ENCODE results near the gene DET1.
"Not testable (repeated sequence)": the region's sequence is repeated elsewhere in the genome, so short reads cannot be mapped to it uniquely, and the experiment has no call there.

Gene DET1

DNA sequence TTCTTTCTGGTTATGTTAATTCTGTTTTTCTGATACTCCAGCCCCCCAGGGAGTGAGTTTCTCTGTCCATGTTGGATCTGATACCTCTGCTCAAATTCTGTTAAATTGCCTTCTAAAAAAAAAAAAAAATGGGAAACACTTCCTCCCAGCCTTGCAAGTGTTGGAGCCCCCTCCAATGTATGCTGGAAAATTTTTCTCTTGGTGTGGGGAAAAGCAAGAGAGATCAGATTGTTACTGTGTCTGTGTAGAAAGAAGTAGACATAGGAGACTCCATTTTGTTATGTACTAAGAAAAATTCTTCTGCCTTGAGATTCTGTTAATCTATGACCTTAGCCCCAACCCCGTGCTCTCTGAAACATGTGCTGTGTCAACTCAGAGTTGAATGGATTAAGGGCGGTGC, 6.1 kb downstream of the DET1 start:
- not testable (repeated sequence) for DNase-seq

GRCh38 chr15:88539441-88539840, 7.0 kb downstream of the DET1 start:
- no peak for DNase-seq

GRCh38 chr15:88538972-88539371, 7.5 kb downstream of the DET1 start:
- no peak for DNase-seq

DNA sequence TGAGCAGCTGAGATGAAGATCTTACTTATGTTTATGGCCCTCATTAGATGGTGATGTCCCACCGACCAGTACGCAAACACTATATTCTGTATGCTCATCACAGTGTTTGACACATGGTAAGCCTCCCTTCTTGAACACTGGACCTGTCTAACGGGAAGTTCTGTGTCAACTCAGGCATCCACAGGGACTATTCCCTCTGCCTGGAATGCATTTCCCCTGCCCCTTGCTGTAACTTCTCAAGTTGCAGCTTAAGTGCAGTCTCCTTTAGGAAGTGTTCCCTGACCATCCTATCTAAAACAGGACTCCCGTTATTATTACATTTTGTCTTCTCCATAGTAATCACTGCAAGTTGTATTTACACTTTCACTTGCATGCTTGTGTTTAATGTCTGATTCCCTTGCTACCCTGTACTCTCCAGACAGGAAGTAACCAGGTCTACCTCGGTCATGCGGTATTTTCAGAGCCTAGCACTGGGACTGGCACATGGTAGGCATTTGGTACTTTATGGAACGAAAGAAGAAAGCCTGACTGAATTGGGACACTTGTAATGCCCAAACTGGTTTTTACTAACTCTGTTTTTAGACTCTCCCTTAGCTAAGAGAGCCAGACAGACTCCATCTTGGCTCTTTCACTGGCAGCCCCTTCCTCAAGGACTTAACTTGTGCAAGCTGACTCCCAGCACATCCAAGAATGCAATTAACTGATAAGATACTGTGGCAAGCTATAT, 8.7 kb downstream of the DET1 start:
- no peak for DNase-seq

DNA sequence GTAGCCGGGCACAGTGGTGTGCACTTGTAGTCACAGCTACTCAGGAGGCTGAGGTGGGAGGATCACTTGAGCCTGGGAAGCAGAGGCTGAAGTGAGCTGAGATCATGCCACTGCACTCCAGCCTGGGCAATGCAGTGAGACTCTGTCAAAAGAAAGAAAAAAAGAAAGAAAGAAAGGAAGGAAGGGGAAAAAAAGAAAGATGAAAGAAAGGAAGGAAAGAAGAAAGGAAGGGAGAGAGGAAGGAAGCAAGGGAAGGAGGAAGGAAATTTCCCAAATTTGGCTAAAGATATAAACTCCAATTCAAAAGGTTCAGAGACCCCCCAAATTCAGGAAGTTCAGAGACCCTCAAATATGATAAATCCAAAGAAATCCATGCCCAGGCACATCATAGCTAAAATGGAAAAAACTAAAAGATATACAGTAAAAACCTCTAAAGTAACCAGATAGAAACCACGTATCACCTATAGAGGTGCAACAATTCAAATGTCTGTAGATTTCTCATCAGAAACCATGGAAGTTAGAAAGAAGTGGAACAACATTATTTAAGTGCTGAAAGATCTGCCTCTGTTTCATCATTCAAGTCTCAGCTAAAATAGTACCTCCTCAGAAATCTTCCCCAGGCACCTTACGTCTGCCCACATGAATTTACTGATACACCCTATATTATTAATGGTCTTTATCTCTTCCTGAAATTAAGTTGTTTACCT, 10.7 kb downstream of the DET1 start:
- no peak for DNase-seq

- peak; percentile 22 for DNase-seq
These were observed 11.4 kb downstream of the DET1 start for GRCh38 chr15:88535100-88535499.

- no peak for DNase-seq
These were observed 13.1 kb downstream of the DET1 start for GRCh38 chr15:88533376-88533775.

DNA sequence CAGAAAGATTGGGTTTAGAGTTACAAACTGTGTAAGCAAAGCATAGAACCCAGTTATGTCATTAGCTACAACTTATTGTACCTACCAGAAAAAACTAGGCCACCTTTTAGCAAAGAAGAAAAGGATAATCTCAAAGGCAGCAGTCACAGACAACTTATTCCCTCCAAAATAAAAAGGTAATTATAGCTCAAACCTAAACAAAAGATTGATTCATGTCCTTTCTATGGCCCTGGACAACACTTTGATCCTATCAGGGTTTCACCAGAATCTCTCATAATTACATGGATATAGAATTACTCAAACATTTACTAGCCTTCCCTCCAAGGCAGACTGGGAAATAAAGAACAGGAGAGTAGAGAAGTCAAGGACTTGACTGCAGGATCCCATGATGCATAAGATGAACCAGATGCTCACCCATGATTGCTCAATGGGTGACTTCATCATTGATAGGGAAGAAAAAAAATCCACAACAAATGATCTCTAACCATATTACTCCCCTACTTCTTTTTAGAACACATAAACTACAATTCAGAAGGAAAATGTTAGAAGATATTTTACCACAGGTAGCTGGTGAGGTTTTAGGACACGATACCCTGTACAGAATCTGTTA, 17.4 kb downstream of the DET1 start:
- no peak for DNase-seq

GRCh38 chr15:88526247-88526879, 20.1 kb downstream of the DET1 start:
- DNase-seq, result no peak

- DNase-seq, result no peak
These were observed 21.1 kb downstream of the DET1 start for GRCh38 chr15:88525418-88525817.

- DNase-seq, result not testable (repeated sequence)
These were observed 22.4 kb downstream of the DET1 start for GRCh38 chr15:88524094-88524493.

GRCh38 chr15:88518903-88519302, 27.6 kb downstream of the DET1 start:
- no peak for DNase-seq

DNA sequence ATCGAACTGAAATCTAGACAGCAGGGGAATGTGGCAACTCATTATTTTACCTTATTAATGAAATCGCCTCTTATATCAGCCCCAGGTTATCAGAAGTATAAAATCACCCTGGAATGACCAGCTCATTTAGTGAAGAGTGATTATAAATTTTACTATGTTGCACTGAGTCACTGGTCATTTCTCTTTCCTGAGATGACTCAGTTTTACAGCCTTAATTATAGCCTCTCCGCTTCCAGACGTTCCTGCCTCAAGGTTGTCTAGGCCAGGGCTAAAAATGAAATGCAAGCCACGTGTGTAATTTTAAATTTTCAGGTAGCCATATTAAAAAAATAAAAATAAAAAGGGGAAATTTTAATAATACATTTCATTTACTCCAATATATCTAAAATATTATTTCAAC, 33.3 kb downstream of the DET1 start:
- no peak for DNase-seq

GRCh38 chr15:88512601-88513000, 33.9 kb downstream of the DET1 start:
- no peak for DNase-seq

DNA sequence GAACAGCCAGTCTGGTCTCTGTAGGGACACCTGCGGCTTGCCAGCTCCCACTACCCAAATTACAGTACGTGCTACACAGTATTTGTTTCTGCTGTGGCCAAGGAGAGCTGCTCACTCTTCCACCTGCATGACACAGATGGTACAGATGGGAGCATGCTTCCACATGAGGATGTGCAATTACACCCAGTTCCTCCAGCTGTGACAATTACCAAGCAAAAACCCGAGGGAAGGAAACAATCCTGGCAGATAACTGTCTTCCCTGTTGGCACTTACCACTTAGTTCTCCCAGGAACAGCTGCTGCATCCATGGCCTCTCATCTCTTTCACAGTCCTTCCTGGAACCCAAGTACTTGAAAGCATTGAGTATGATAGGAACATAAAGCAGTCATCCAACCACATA, 34.4 kb downstream of the DET1 start:
- no peak for DNase-seq

GRCh38 chr15:88511161-88511560, 35.3 kb downstream of the DET1 start:
- no peak for DNase-seq

GRCh38 chr15:88509964-88510363, 36.5 kb downstream of the DET1 start:
- DNase-seq, result no peak

DNA sequence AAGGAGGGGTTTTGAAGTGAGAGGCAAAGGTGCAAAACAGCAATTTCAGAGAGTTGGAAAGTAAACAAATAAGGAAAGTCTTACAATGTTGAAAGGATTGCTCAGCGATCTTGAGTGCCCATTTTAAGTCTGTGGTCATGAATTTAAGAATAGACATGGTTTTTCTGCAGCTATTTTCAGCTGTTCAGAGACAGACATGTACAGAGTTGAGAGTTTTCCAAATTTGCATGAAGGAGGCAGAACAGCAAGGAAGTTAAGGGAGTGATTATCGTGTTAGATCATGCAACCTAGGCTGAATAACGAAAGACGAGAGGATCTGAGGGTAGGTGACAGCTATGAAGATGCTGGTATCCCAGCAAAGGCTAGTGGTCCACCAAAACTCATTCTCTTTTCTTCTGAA, 37.2 kb downstream of the DET1 start:
- DNase-seq, result no peak

GRCh38 chr15:88506628-88507027, 39.9 kb downstream of the DET1 start:
- DNase-seq, result no peak

DNA sequence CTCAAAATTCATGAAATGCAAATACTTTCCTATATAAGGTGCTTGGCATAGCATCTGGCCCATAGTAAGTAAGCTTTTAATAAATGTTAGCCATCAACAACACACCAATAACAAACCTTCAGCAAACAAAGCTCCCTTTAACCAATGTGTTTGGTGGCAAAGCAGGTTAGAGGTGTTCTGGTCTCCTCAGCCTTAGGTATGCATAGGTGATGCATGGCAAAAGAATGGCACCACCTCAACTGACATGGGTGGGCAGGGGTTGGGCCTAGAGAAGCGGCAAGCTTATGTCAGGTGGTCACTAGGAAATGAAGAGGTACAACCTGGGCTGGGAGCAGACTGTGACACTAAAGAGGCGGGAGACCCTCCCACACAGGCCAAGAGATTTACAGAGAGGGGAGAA, 40.8 kb downstream of the DET1 start:
- DNase-seq, result no peak

GRCh38 chr15:88504445-88504844, 42.0 kb downstream of the DET1 start:
- DNase-seq, result no peak

DNA sequence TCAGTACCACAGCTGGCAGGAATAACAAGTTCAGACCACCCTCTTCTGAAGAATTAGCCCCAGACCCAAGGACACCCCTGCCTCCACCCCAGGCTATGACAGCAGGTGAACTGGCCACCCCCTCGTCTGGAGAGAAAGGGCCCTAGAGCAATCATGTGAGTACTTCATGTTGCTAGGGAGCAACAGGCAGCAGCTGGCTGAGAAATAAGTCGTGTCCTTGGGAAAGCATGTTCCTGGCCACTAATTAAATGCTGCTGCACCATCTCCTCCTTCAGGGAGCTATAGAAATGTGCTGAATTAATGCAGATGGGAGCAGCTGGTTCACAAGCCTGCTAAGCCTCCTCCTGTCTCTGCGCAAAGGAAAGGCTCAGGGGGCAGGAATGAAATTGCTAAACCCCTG, 47.5 kb downstream of the DET1 start:
- DNase-seq, result no peak

DNA sequence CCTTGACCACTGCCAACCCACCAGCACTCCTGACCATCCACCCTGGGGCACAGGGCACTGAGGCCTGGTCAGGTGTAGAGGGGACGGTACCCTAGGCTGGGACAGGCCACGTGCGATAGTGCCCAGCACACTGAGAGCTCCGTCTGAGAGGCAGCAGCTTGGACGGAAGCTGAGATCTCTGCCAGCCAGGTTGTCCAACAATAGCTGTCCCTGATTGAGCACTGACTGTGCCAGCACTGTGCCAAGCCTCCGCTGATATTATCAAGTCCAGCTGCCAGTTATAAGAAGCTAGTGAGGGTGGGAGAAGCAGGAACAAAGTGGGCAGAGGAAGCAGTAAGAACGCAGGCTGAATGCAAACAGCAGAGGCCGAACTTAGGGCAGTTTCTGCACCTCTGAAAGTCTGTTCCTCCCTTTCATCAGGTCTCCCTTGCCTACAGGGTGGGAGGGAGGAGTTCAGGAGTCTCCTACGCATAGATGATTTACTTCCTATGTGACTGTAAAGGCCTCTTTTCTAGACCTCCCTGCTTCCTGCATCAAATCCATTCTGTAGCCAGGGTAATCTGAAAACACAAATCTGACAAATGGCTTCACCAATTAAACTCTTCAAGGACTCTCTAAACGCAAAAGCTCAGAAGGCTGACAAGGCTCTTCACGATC, 49.2 kb downstream of the DET1 start:
- DNase-seq, result no peak

Measured in fibroblast of skin of back (primary cell).